Stimulated activated CD4-positive, alpha-beta T cell treated with anti-CD3 and anti-CD28 coated beads, Interleukin-12 subunit alpha, Interleukin-12 subunit beta, amount 100 ng/mL, for 48 hours (primary cell): Measurements from ENCODE around the gene CCDC17.

Experiments used
- DNase-seq, 3 donors: peaks; one replicate each; pipeline ENCODE4 v3.0.0-alpha.2; 2020; ENCODE audit warnings: low read depth in 2 of 3, low spot score in 1 of 3

The CCDC17 gene

GRCh38 chr1:45583666-45584350 is 40.0 kb downstream of the CCDC17 start, which contains the start of gene NASP:
NASP (plus strand) TSS chr1:45584041; CDS start chr1:45584147, 106 bp downstream.
- DNase-seq: peak; percentile 83 to 98 (median 91)

- DNase-seq: peak; percentile 90 to 92 (median 91)
Measured at GRCh38 chr1:45583264-45583665, 40.6 kb downstream of the CCDC17 start.

GRCh38 chr1:45574105-45574626 is 49.7 kb downstream of the CCDC17 start:
- DNase-seq: no peak

- DNase-seq: no peak
Measured at GRCh38 chr1:45573231-45573804, 50.5 kb downstream of the CCDC17 start.

GRCh38 chr1:45570631-45571030 is 53.2 kb downstream of the CCDC17 start:
- no peak for DNase-seq
